ENCODE data around the gene KLHL8. TPM values are rescaled to one million over a fixed set of nuclear protein-coding genes. Genes with fewer than 3 reads are reported as not detected.
A peak's percentile ranks its signal among the peaks of the same experiment; 100 is the strongest.

KLHL8 gene
- total RNA-seq, 1 donor from 2014 or later: 11.7 TPM

- Histone ChIP-seq H3K4me3 (no peak overlapping the region), H3K27ac (replicated peaks) (peak overlapping the region; percentile 86), H3K9me3 (replicated peaks) (no peaks in the 10 kb centered on the region), H3K4me1 (peaks cover 72% of the 10 kb centered on the region), H3K27me3 (ENCODE audit: low read depth) (no peaks in the 10 kb centered on the region), H3K36me3 (peaks cover 64% of the 10 kb centered on the region)
- intact Hi-C loops (cut with micrococcal nuclease): no loop called here
- DNase-seq: no peak
- TF ChIP-seq, protein P1, sequence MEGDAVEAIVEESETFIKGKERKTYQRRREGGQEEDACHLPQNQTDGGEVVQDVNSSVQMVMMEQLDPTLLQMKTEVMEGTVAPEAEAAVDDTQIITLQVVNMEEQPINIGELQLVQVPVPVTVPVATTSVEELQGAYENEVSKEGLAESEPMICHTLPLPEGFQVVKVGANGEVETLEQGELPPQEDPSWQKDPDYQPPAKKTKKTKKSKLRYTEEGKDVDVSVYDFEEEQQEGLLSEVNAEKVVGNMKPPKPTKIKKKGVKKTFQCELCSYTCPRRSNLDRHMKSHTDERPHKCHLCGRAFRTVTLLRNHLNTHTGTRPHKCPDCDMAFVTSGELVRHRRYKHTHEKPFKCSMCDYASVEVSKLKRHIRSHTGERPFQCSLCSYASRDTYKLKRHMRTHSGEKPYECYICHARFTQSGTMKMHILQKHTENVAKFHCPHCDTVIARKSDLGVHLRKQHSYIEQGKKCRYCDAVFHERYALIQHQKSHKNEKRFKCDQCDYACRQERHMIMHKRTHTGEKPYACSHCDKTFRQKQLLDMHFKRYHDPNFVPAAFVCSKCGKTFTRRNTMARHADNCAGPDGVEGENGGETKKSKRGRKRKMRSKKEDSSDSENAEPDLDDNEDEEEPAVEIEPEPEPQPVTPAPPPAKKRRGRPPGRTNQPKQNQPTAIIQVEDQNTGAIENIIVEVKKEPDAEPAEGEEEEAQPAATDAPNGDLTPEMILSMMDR (IDR thresholded peaks at IDR 0.05; ENCODE audit: borderline replicate concordance): no peak
Measured at GRCh38 chr4:87117732-87118075, 102.7 kb downstream of the KLHL8 start.

DNA sequence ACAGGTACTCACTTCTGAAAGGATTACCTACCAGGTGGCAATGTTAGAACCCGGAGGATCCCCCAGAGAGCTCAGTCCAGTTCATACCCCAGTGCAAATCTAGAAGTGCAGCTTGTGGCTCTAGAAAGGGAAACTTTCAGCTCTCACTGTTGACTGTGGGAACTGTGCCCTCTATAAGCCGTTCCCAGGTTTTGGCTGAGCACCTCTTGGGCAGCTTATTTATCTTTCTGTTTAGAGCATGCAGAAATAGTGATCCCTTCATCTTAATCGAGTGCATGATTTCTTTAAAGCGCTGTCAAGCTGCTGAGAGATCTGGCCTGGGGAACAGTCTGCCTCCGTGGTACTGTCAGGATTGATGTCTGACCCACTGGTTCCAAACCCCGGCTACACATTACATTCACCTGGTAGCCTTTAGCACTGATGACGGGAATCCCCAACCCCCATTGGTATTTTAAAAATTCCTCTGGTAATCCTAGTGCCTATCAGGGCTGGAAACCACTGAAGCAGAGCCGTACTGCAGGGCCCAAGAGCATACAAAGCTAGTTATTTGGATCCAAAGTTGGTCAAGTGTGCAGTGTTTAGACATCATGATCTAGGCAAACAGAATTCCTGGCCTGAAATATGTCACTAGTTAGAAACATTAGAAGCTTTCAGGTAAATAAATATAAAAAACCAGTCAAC lies 103.2 kb downstream of the KLHL8 start:
- intact Hi-C loops (cut with micrococcal nuclease): no loop called here
- no peaks in the 10 kb centered on the region for H3K27me3 ChIP-seq (ENCODE audit: low read depth)
- no peak overlapping the region for H3K4me3 ChIP-seq
- TF ChIP-seq, protein P1 (IDR thresholded peaks at IDR 0.05; ENCODE audit: borderline replicate concordance): no peak
- DNase-seq: no peak
- H3K36me3 ChIP-seq: peaks cover 69% of the 10 kb centered on the region
- no peaks in the 10 kb centered on the region for H3K9me3 ChIP-seq (replicated peaks)
- H3K27ac ChIP-seq (replicated peaks): peak overlapping the region; percentile 86
- H3K4me1 ChIP-seq: peaks cover 67% of the 10 kb centered on the region

GRCh38 chr4:87116231-87116630 lies 104.2 kb downstream of the KLHL8 start:
- H3K27ac ChIP-seq (replicated peaks): peak overlapping the region; percentile 86
- no peaks in the 10 kb centered on the region for H3K9me3 ChIP-seq (replicated peaks)
- no peak for DNase-seq
- H3K4me3 ChIP-seq: no peak overlapping the region
- intact Hi-C loops (cut with micrococcal nuclease): no loop called here
- H3K27me3 ChIP-seq (ENCODE audit: low read depth): no peaks in the 10 kb centered on the region
- TF ChIP-seq, protein P1 (IDR thresholded peaks at IDR 0.05; ENCODE audit: borderline replicate concordance): no peak
- H3K36me3 ChIP-seq: peaks cover 76% of the 10 kb centered on the region
- H3K4me1 ChIP-seq: peaks cover 63% of the 10 kb centered on the region

DNA sequence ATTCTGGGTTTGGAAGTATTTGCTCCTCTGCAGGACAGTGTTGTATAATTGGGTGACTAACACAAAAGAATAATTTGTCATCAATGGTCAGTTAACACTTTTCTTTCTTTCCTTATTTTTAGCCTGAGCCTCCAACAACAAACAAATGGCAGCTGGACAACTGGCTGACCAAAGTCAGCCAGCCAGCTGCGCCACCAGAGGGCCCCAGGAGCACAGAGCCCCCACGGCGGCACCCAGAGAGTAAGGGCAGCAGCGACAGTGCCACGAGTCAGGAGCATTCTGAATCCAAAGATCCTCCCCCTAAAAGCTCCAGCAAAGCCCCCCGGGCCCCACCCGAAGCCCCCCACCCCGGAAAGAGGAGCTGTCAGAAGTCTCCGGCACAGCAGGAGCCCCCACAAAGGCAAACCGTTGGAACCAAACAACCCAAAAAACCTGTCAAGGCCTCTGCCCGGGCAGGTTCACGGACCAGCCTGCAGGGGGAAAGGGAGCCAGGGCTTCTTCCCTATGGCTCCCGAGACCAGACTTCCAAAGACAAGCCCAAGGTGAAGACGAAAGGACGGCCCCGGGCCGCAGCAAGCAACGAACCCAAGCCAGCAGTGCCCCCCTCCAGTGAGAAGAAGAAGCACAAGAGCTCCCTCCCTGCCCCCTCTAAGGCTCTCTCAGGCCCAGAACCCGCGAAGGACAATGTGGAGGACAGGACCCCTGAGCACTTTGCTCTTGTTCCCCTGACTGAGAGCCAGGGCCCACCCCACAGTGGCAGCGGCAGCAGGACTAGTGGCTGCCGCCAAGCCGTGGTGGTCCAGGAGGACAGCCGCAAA lies 106.0 kb downstream of the KLHL8 start:
- TF ChIP-seq, protein P1 (IDR thresholded peaks at IDR 0.05; ENCODE audit: borderline replicate concordance): peak; percentile 55
- H3K4me3 ChIP-seq: no peak overlapping the region
- H3K27me3 ChIP-seq (ENCODE audit: low read depth): no peaks in the 10 kb centered on the region
- peak overlapping the region; percentile 15 for H3K27ac ChIP-seq (replicated peaks)
- H3K4me1 ChIP-seq: peaks cover 54% of the 10 kb centered on the region
- no peak for DNase-seq
- H3K9me3 ChIP-seq (replicated peaks): no peaks in the 10 kb centered on the region
- intact Hi-C loops (cut with micrococcal nuclease): no loop called here
- H3K36me3 ChIP-seq: peaks cover 77% of the 10 kb centered on the region

DNA sequence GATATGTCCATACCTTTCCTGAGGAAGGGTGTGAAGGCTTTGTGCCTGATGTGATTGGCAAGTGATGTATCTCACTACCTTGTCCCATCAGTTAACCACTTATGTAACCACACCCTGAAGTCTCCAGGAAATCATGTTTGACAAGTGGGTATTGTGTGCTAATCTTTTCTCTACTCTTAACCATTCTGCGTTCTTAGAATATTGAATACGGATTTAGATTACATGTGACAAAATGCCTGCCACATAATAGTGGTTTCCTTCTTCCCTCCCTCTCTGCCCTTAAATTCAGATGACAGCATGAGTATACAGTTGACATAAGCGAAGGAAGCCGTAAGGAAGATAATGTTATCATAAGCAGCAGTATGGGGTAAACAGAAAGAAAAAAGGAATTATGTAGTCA lies 108.4 kb downstream of the KLHL8 start:
- Histone ChIP-seq H3K4me1 (peaks cover 54% of the 10 kb centered on the region), H3K4me3 (no peak overlapping the region), H3K9me3 (replicated peaks) (no peaks in the 10 kb centered on the region), H3K27ac (replicated peaks) (no peak overlapping the region), H3K36me3 (peaks cover 68% of the 10 kb centered on the region), H3K27me3 (ENCODE audit: low read depth) (no peaks in the 10 kb centered on the region)
- DNase-seq: no peak
- intact Hi-C loops (cut with micrococcal nuclease): no loop called here
- TF ChIP-seq, protein P1 (IDR thresholded peaks at IDR 0.05; ENCODE audit: borderline replicate concordance): no peak

Other genes starting within 250 kb of the KLHL8 start
- gene HSD17B13, start 102.3 kb upstream of the KLHL8 start, total RNA-seq: 0.08 TPM
- 11.7 TPM for gene HSD17B11, start 170.6 kb upstream of the KLHL8 start, total RNA-seq
- gene NUDT9, start 202.0 kb upstream of the KLHL8 start, total RNA-seq: 29.2 TPM

Data from left ventricle myocardium inferior (tissue), 1 donor.